Esophagus muscularis mucosa (tissue), 4 donors: ENCODE data around the gene COL12A1. TPM values are rescaled to one million over a fixed set of nuclear protein-coding genes. Genes with fewer than 3 reads are reported as not detected.

ENCODE experiments used
- DNase-seq: peaks from one replicate; pipeline ENCODE4 v3.0.0-alpha.2; 2017; ENCODE audit errors: extremely low spot score
- H3K27ac ChIP-seq, 4 donors: fragments of 200-600 bp; sonication (generic); replicated peaks in 1 of 4; 1 replicate in 3 of 4; 2 replicates in 1 of 4; pipeline ENCODE4 v1.5.1; 2016 to 2019; ENCODE audit warnings: mild to moderate bottlenecking in 1 of 4
- H3K27me3 ChIP-seq, 4 donors: fragments of 200-600 bp; sonication (generic); one replicate each; pipeline versions ENCODE4 v1.5.1 to v1.6.0; 2016 to 2019
- H3K36me3 ChIP-seq, 4 donors: fragments of 200-600 bp; sonication (generic); one replicate each; pipeline ENCODE4 v1.5.1; 2016 to 2019
- H3K4me1 ChIP-seq, 4 donors: fragments of 200-600 bp; sonication (generic); one replicate each; pipeline ENCODE4 v1.5.1; 2016 to 2019
- H3K4me3 ChIP-seq, 4 donors: fragments of 200-600 bp; sonication (generic); 1 replicate in 2 of 4; 2 replicates in 2 of 4; pipeline ENCODE4 v1.5.1; 2016 to 2019; ENCODE audit warnings: mild to moderate bottlenecking in 4 of 4, moderate library complexity in 1 of 4
- H3K9me3 ChIP-seq, 4 donors: fragments of 200-600 bp; sonication (generic); 1 replicate in 3 of 4; 2 replicates in 1 of 4; pipeline ENCODE4 v1.5.1; 2016 to 2019
- EP300 ChIP-seq: sonication (generic); formaldehyde crosslinking; IDR thresholded peaks from one replicate; pipeline ENCODE4 v1.6.1; 2017; ENCODE audit warnings: antibody characterized with exemption
- POLR2A ChIP-seq: fragments of 450-650 bp; IDR thresholded peaks from one replicate; pipeline ENCODE4 v1.6.1; 2017; ENCODE audit warnings: antibody characterized with exemption, moderate library complexity, mild to moderate bottlenecking, low read depth
- POLR2AphosphoS5 ChIP-seq, 2 donors: sonication (generic); formaldehyde crosslinking; IDR thresholded peaks; one replicate each; pipeline ENCODE4 v1.6.1; 2017; ENCODE audit warnings: antibody characterized with exemption in 2 of 2
- WGBS: methylation state at CpG from one replicate; pipeline ENCODE4 v1.1.5; 2018; 5-methylcytosine and 5-hydroxymethylcytosine counted together
- intact Hi-C: fragments of 100-400 bp; cut with DNase I; formaldehyde crosslinking; loops from one replicate; pipeline ENCODE4 v1.15.1; 2023
- total RNA-seq, 4 donors: library from RNA; depleted of rRNA; stranded (reverse); fragments of >200 nt; gene quantifications; one replicate each; pipeline versions ENCODE4 v1.1.0 to v1.2.1, GENCODE V29; 2016
- TF ChIP-seq, protein P1 (sequence below), 3 experiments: fragments of 200-600 bp in 2 of 3; fragments of 450-650 bp in 1 of 3; sonication (generic) in 2 of 3; IDR thresholded peaks; one replicate each; pipeline ENCODE4 v1.5.1; 2017 to 2019; ENCODE audit warnings: antibody characterized with exemption in 3 of 3, mild to moderate bottlenecking in 2 of 3, moderate library complexity in 1 of 3

The COL12A1 gene
- total RNA-seq, 4 donors from 2014 or later = 309 to 477 (median 376) TPM

DNA sequence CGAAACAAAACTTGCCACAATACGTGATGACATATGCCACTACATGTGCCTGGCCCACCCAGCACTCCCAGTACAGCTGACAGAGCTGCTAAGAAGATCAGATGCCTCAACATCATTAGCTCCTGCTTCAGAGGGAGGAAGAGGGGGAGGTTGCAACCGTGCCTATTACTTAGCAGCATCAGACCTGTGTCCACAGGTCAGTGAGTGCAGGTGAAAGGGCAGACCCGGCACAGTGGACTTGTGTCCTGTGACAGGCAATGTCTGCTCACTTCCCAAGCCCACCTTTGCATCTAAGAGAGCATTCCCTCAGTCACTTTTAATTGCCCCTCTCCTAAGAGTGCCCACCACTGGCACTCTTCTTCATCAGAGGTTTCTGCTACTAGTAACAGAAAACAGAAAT is 9.4 kb upstream of the COL12A1 start:
- intact Hi-C loops = loop anchor here (10.0 kb wide), 1 partner anchor 870 kb away; no protein-coding TSS in a partner anchor
- Histone ChIP-seq H3K4me1 (peaks cover 13 to 22% (median 21%) of the 10 kb centered on the region in 4 donors), H3K9me3 (no peaks in the 10 kb centered on the region), H3K4me3 (no peak overlapping the region), H3K27ac (no peak overlapping the region), H3K36me3 (no peaks in the 10 kb centered on the region), H3K27me3 (no peaks in the 10 kb centered on the region)
- TF ChIP-seq, protein P1, sequence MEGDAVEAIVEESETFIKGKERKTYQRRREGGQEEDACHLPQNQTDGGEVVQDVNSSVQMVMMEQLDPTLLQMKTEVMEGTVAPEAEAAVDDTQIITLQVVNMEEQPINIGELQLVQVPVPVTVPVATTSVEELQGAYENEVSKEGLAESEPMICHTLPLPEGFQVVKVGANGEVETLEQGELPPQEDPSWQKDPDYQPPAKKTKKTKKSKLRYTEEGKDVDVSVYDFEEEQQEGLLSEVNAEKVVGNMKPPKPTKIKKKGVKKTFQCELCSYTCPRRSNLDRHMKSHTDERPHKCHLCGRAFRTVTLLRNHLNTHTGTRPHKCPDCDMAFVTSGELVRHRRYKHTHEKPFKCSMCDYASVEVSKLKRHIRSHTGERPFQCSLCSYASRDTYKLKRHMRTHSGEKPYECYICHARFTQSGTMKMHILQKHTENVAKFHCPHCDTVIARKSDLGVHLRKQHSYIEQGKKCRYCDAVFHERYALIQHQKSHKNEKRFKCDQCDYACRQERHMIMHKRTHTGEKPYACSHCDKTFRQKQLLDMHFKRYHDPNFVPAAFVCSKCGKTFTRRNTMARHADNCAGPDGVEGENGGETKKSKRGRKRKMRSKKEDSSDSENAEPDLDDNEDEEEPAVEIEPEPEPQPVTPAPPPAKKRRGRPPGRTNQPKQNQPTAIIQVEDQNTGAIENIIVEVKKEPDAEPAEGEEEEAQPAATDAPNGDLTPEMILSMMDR (IDR thresholded peaks at IDR 0.05) = no peak
- no peak for TF ChIP-seq POLR2AphosphoS5 (IDR thresholded peaks at IDR 0.05)
- no peak for TF ChIP-seq EP300
- TF ChIP-seq POLR2A = no peak
- DNase-seq = no peak
- WGBS = 85% methylated on average over 4 of the region's 4 CpGs

DNA sequence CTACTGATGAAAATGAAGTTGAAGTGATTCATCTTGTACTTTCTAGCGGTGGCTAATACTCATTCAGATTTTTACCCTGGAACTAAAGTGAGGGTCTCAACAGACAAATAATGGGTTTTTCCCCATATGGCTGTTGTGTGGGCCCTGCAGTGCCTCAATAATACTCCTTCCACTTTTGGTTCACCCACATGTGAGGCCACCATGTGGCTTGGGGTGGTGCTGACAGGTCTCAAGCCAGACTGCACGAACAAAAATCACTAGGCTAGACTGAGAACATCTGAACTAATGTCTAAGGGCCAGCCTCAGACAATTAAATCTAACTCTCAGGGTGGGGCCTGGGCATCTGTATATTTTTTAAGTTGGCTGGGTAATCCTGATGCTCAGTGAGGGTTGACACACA is 7.9 kb upstream of the COL12A1 start:
- H3K4me3 ChIP-seq = no peak overlapping the region
- H3K4me1 ChIP-seq = peaks cover 18 to 27% (median 25%) of the 10 kb centered on the region in 4 donors
- no peaks in the 10 kb centered on the region for H3K9me3 ChIP-seq
- no peak for DNase-seq
- H3K36me3 ChIP-seq = no peaks in the 10 kb centered on the region
- H3K27ac ChIP-seq = no peak overlapping the region
- no peak for TF ChIP-seq POLR2A
- TF ChIP-seq EP300 = no peak
- no peak for TF ChIP-seq POLR2AphosphoS5 (IDR thresholded peaks at IDR 0.05)
- TF ChIP-seq, protein P1 (IDR thresholded peaks at IDR 0.05) = no peak
- 83% methylated on average over 2 of the region's 2 CpGs for WGBS
- no peaks in the 10 kb centered on the region for H3K27me3 ChIP-seq
- intact Hi-C loops = loop anchor here (5.0 to 10.0 kb wide), 4 partner anchors 869 to 1536 kb away; no protein-coding TSS in a partner anchor

DNA sequence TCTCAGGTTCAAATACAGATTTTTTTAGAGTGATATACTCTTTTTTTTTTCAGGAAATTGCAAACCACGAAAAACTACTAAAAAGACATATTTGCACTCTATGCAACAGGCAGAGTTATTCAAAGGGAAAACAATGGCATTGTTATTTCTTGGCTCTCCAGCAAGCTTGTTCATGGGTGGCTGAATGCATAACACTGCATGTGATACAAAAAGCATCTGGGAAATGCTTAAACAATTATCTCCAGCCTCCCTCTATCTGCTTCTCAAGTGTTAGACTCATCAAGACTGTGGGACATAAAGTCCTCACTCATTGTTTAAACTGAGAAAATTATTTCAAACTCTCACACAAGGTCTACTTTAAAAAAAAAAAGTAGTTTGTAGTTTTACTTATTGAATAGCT is 7.3 kb upstream of the COL12A1 start:
- 42% methylated on average over 1 of the region's 1 CpG for WGBS
- TF ChIP-seq EP300 = no peak
- no peak for TF ChIP-seq POLR2AphosphoS5 (IDR thresholded peaks at IDR 0.05)
- TF ChIP-seq, protein P1 (IDR thresholded peaks at IDR 0.05) = no peak
- TF ChIP-seq POLR2A = no peak
- intact Hi-C loops = loop anchor here (5.0 to 10.0 kb wide), 4 partner anchors 868 to 1536 kb away; no protein-coding TSS in a partner anchor
- Histone ChIP-seq H3K27me3 (no peaks in the 10 kb centered on the region), H3K36me3 (no peaks in the 10 kb centered on the region), H3K4me1 (peaks cover 24 to 34% (median 31%) of the 10 kb centered on the region in 4 donors), H3K27ac (no peak overlapping the region), H3K4me3 (no peak overlapping the region), H3K9me3 (no peaks in the 10 kb centered on the region)
- DNase-seq = no peak

DNA sequence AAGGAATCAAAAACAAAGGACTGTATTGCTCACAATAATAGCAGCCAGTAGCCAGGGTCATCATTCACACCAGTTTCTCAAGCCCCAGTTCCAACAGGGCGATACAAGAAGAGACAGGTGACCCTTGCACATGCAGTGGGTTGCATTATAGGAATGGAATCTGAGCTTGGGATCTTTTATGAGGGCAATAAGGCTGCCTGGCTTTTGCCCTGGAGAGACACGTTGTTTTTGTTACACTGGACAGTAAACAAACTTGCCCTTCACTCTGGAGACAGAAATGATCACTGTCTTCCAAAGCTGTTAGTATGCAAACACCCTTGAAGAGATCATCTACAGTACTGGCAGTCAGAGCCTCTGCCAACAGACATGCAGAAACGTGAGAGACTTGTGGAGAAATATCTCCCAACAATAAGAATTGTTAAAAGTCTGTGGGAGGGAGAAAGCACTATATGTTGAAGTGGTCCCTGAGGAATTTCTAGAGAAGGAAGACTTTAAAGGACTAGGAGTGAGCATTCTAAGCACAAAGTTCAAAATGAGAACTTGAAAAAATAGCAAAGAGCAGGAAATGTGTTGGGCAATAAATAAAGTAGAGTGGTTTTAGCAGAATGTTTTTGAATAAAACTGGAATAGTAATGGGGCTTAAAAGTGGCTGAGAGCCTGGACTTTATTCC is 6.2 kb upstream of the COL12A1 start:
- Histone ChIP-seq H3K27ac (no peak overlapping the region), H3K9me3 (no peaks in the 10 kb centered on the region), H3K4me1 (peaks cover 28 to 35% (median 31%) of the 10 kb centered on the region in 4 donors), H3K27me3 (no peaks in the 10 kb centered on the region), H3K36me3 (no peaks in the 10 kb centered on the region), H3K4me3 (no peak overlapping the region)
- no peak for TF ChIP-seq EP300
- TF ChIP-seq, protein P1 (IDR thresholded peaks at IDR 0.05) = no peak
- no peak for TF ChIP-seq POLR2A
- TF ChIP-seq POLR2AphosphoS5 (IDR thresholded peaks at IDR 0.05) = no peak
- intact Hi-C loops = loop anchor here (5.0 to 10.0 kb wide), 4 partner anchors 867 to 1535 kb away; no protein-coding TSS in a partner anchor
- WGBS = 28% methylated on average over 3 of the region's 3 CpGs
- DNase-seq = no peak
